HL-60 (cell line): Measurements from ENCODE around the gene ARMC5.

ENCODE experiments used
- DNase-seq, 2 experiments: peaks; one replicate each; pipeline ENCODE4 v3.0.0-alpha.2; 2010 to 2020; ENCODE audit warnings: low read depth in 1 of 2, low spot score in 1 of 2
- H3K27ac ChIP-seq: fragments of 250-450 bp; sonication (Bioruptor Pico); replicated peaks from 2 replicates; pipeline ENCODE4 v1.5.1; 2020; ENCODE audit warnings: mild to moderate bottlenecking, moderate library complexity
- H3K27me3 ChIP-seq: fragments of 250-450 bp; sonication (Bioruptor Pico); 2 replicates; pipeline ENCODE4 v1.5.1; 2021; ENCODE audit warnings: mild to moderate bottlenecking, moderate library complexity; ENCODE audit not compliant: insufficient read depth, poor library complexity, severe bottlenecking
- H3K4me3 ChIP-seq: replicated peaks from 2 replicates; pipeline ENCODE4 v1.5.1; 2011; ENCODE audit warnings: mild to moderate bottlenecking, control low read depth, low read length; ENCODE audit not compliant: insufficient read depth
- GABPA ChIP-seq: IDR thresholded peaks from 2 replicates; pipeline ENCODE4 v1.6.1; 2012; ENCODE audit warnings: low read depth
- POLR2AphosphoS5 ChIP-seq: IDR thresholded peaks from 2 replicates; pipeline ENCODE4 v1.6.1; 2012; ENCODE audit warnings: low read depth
- REST ChIP-seq: IDR thresholded peaks from 2 replicates; pipeline ENCODE4 v1.6.1; 2012; ENCODE audit warnings: low read depth; ENCODE audit not compliant: insufficient replicate concordance
- SPI1 ChIP-seq: IDR thresholded peaks from 2 replicates; pipeline ENCODE4 v1.6.1; 2012; ENCODE audit warnings: low read depth, mild to moderate bottlenecking, borderline replicate concordance
- TF ChIP-seq, protein P1 (sequence below): IDR thresholded peaks from one replicate; pipeline ENCODE4 v1.5.1; 2011; ENCODE audit warnings: low read length, control low read depth, inconsistent platforms; ENCODE audit not compliant: insufficient read depth

Gene ARMC5

GRCh38 chr16:31472709-31473203, 13.5 kb downstream of the ARMC5 start:
- TF ChIP-seq POLR2AphosphoS5: no peak
- TF ChIP-seq SPI1: no peak
- TF ChIP-seq GABPA: no peak
- no peak for TF ChIP-seq REST
- TF ChIP-seq, protein P1, sequence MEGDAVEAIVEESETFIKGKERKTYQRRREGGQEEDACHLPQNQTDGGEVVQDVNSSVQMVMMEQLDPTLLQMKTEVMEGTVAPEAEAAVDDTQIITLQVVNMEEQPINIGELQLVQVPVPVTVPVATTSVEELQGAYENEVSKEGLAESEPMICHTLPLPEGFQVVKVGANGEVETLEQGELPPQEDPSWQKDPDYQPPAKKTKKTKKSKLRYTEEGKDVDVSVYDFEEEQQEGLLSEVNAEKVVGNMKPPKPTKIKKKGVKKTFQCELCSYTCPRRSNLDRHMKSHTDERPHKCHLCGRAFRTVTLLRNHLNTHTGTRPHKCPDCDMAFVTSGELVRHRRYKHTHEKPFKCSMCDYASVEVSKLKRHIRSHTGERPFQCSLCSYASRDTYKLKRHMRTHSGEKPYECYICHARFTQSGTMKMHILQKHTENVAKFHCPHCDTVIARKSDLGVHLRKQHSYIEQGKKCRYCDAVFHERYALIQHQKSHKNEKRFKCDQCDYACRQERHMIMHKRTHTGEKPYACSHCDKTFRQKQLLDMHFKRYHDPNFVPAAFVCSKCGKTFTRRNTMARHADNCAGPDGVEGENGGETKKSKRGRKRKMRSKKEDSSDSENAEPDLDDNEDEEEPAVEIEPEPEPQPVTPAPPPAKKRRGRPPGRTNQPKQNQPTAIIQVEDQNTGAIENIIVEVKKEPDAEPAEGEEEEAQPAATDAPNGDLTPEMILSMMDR: no peak
- Histone ChIP-seq H3K27ac (no peak overlapping the region), H3K4me3 (no peak overlapping the region), H3K27me3 (peaks cover 31% of the 10 kb centered on the region)
- DNase-seq: no peak

GRCh38 chr16:31473264-31473984, 14.1 kb downstream of the ARMC5 start:
- peaks cover 31% of the 10 kb centered on the region for H3K27me3 ChIP-seq
- no peak overlapping the region for H3K4me3 ChIP-seq
- no peak overlapping the region for H3K27ac ChIP-seq
- no peak for DNase-seq
- TF ChIP-seq GABPA (no peak), SPI1 (no peak), REST (no peak), POLR2AphosphoS5 (no peak)
- TF ChIP-seq, protein P1: no peak

- Histone ChIP-seq H3K27ac (no peak overlapping the region), H3K27me3 (peaks cover 31% of the 10 kb centered on the region), H3K4me3 (no peak overlapping the region)
- no peak for DNase-seq
- TF ChIP-seq GABPA (no peak), SPI1 (no peak), REST (no peak)
- TF ChIP-seq, protein P1: no peak
These were observed 14.9 kb downstream of the ARMC5 start for GRCh38 chr16:31474173-31474714.
